T-helper 1 cell treated with Interleukin-12 subunit alpha and Interleukin-12 subunit beta and Interleukin-4 antibody, amounts not matched to agents 30 μg/mL and 1 μg/mL, for 36 hours (primary cell): Measurements from ENCODE around the gene DUSP3.
"Not testable (repeated sequence)": the region's sequence is repeated elsewhere in the genome, so short reads cannot be mapped to it uniquely, and the experiment has no call there.

Source experiments
- H3K27ac Mint-ChIP-seq: one replicate; pipeline ENCODE4 v1.8.0; 2021; ENCODE audit warnings: mild to moderate bottlenecking, mixed read lengths
- H3K27me3 Mint-ChIP-seq: one replicate; pipeline ENCODE4 v1.8.0; 2021; ENCODE audit warnings: low read depth, mixed read lengths
- H3K36me3 Mint-ChIP-seq: one replicate; pipeline ENCODE4 v1.8.0; 2021; ENCODE audit warnings: low read depth, mixed read lengths
- H3K4me1 Mint-ChIP-seq: one replicate; pipeline ENCODE4 v1.8.0; 2021; ENCODE audit warnings: low read depth, mixed read lengths
- H3K4me3 Mint-ChIP-seq: one replicate; pipeline ENCODE4 v1.8.0; 2021; ENCODE audit warnings: mild to moderate bottlenecking, moderate library complexity, mixed read lengths
- H3K9me3 Mint-ChIP-seq: one replicate; pipeline ENCODE4 v1.8.0; 2021; ENCODE audit warnings: mixed read lengths

DUSP3 gene

GRCh38 chr17:43812396-43813265 is 33.9 kb upstream of the DUSP3 start:
- H3K4me1 Mint-ChIP-seq = no peaks in the 10 kb centered on the region
- no peak overlapping the region for H3K27ac Mint-ChIP-seq
- H3K4me3 Mint-ChIP-seq = no peak overlapping the region
- H3K9me3 Mint-ChIP-seq = no peaks in the 10 kb centered on the region
- H3K27me3 Mint-ChIP-seq = peaks cover 10% of the 10 kb centered on the region
- no peaks in the 10 kb centered on the region for H3K36me3 Mint-ChIP-seq

- Mint-ChIP-seq H3K4me3 (no peak overlapping the region), H3K27me3 (peaks cover 10% of the 10 kb centered on the region), H3K36me3 (no peaks in the 10 kb centered on the region), H3K9me3 (no peaks in the 10 kb centered on the region), H3K4me1 (no peaks in the 10 kb centered on the region), H3K27ac (no peak overlapping the region)
Measured at GRCh38 chr17:43810823-43811222, 32.0 kb upstream of the DUSP3 start.

- Mint-ChIP-seq H3K4me1 (no peaks in the 10 kb centered on the region), H3K36me3 (no peaks in the 10 kb centered on the region), H3K9me3 (no peaks in the 10 kb centered on the region), H3K4me3 (no peak overlapping the region), H3K27me3 (peaks cover 11% of the 10 kb centered on the region), H3K27ac (no peak overlapping the region)
Measured at GRCh38 chr17:43810226-43810715, 31.5 kb upstream of the DUSP3 start.

- Mint-ChIP-seq H3K27ac (no peak overlapping the region), H3K4me3 (no peak overlapping the region), H3K27me3 (peaks cover 20% of the 10 kb centered on the region), H3K9me3 (no peaks in the 10 kb centered on the region), H3K36me3 (no peaks in the 10 kb centered on the region), H3K4me1 (no peaks in the 10 kb centered on the region)
Measured at GRCh38 chr17:43809121-43809520, 30.3 kb upstream of the DUSP3 start.

DNA sequence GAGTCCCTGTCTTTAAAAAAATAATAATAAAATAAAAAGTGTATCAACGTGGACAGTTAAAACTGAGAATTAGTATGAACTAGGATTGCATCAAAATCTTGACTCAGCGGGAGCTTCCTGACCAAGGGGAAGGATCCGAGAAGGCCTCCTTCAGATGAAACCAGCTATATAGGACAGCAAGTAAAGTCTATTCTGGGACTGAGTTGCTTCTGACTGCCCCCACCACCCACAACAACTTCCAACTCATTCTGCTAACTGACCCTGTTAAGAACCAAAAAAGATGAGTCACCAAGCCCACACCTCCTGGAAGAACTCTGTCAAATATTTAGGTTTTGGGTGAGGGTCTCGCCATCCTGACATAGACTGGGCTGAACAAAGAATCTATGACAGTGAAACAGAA is 29.3 kb upstream of the DUSP3 start:
- Mint-ChIP-seq H3K27me3 (peaks cover 30% of the 10 kb centered on the region), H3K9me3 (no peaks in the 10 kb centered on the region), H3K4me1 (no peaks in the 10 kb centered on the region), H3K36me3 (no peaks in the 10 kb centered on the region), H3K4me3 (no peak overlapping the region), H3K27ac (no peak overlapping the region)

DNA sequence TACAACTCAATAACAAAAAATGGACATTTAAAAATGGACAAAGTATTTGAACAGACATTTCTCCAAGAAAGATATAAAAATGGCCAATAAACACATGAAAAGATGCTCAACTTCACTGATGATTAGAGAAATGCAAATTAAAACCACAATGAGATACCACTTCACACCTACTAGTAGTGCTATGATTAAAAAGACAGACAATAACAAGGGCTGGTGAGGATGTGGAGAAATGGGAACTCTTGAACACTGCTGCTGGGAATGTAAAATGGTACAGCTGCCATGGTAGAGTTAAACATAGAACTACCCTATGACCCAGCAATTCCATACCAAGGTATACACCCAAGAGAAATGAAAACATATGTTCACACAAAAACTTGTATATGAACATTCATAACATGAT is 26.3 kb upstream of the DUSP3 start:
- no peak overlapping the region for H3K4me3 Mint-ChIP-seq

DNA sequence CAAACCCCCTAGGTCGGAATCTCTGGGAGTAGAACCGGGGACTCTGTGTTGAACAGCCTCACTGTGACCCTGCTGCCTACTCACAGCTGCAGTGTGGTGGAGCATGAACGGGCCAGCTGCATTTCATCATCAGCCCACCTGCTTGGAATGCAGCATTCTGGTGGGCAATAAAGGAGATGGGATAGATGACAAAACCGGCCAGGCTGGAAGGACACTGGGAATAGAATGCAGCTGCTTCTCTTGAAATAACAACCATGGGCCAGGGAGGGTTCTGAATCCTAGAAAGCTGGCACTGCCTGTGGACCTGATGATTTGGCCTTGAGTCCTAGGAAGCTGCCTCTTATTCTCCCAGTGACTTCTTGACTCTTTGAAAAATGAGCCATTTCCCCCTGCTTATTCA is 25.0 kb upstream of the DUSP3 start:
- peaks cover 35% of the 10 kb centered on the region for H3K27me3 Mint-ChIP-seq
- H3K4me3 Mint-ChIP-seq = no peak overlapping the region
- H3K36me3 Mint-ChIP-seq = no peaks in the 10 kb centered on the region
- no peaks in the 10 kb centered on the region for H3K9me3 Mint-ChIP-seq
- H3K4me1 Mint-ChIP-seq = no peaks in the 10 kb centered on the region
- no peak overlapping the region for H3K27ac Mint-ChIP-seq

More for the DNA sequence above, 26.3 kb upstream of the DUSP3 start:
- peaks cover 35% of the 10 kb centered on the region for H3K27me3 Mint-ChIP-seq
- no peak overlapping the region for H3K27ac Mint-ChIP-seq
- H3K4me1 Mint-ChIP-seq = no peaks in the 10 kb centered on the region
- H3K9me3 Mint-ChIP-seq = no peaks in the 10 kb centered on the region
- H3K36me3 Mint-ChIP-seq = no peaks in the 10 kb centered on the region

DNA sequence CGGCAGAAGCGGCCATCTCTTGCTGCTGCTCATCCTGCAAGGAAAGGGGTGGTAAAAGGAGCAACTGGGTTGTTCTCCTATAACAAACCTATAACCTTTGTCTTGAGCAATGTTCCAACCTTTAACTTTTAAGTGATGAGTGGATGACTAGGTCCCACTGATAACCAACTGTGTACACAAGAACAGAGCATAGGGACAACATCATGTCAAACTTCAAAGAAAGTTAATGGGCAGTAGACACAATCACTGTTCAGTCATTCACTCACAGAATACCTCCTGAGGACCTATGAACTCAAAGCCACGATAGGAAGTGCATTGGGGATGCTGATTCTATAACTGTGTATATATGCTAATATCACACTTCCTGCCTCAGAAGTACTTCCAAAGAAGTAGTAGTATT is 23.1 kb upstream of the DUSP3 start:
- Mint-ChIP-seq H3K27ac (no peak overlapping the region), H3K27me3 (peaks cover 35% of the 10 kb centered on the region), H3K36me3 (no peaks in the 10 kb centered on the region), H3K4me3 (no peak overlapping the region), H3K9me3 (no peaks in the 10 kb centered on the region), H3K4me1 (no peaks in the 10 kb centered on the region)

DNA sequence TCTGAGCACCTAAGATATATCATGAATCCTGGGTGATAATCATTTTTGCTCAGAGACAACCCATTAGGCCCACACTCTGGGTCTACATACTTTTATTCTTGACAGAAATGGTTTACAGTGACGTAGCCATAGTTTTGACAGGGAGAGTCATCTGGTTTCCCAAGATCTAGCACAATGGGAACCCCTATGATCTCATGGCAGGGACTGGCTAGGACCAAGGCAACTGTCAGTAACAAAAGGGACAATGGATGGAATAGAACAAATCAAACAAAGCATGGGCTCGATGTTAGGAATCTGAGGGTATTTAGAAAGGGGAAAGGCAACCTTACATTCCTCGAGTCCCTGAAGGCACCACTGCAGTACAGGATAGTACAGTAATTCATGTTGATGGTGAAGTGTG is 22.0 kb upstream of the DUSP3 start:
- Mint-ChIP-seq H3K27me3 (peaks cover 42% of the 10 kb centered on the region), H3K36me3 (no peaks in the 10 kb centered on the region), H3K27ac (no peak overlapping the region), H3K9me3 (no peaks in the 10 kb centered on the region), H3K4me3 (no peak overlapping the region), H3K4me1 (no peaks in the 10 kb centered on the region)

DNA sequence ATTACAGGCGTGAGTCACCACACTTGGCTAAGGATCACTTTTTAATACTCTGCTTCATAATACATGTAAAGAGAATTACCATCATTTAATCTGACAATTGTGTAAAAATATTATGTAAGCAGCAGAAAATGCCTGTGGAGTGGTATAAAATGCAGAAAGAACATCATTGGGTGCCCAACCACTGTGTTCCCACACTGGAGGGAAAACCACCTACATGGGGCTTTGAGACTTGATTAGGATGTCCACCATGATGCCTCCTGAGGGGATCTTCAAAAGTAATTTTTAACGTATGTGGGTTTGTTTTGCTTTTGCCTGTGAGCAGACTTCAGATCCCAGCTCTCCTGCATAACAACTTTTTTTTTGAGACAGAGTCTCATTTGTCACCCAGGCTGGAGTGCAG is 20.3 kb upstream of the DUSP3 start:
- H3K27me3 Mint-ChIP-seq = peaks cover 41% of the 10 kb centered on the region
- H3K4me3 Mint-ChIP-seq = no peak overlapping the region
- no peaks in the 10 kb centered on the region for H3K4me1 Mint-ChIP-seq
- no peaks in the 10 kb centered on the region for H3K9me3 Mint-ChIP-seq
- no peak overlapping the region for H3K27ac Mint-ChIP-seq
- H3K36me3 Mint-ChIP-seq = no peaks in the 10 kb centered on the region

GRCh38 chr17:43798024-43798423 is 19.2 kb upstream of the DUSP3 start:
- H3K4me3 Mint-ChIP-seq, H3K27ac Mint-ChIP-seq, H3K36me3 Mint-ChIP-seq, H3K9me3 Mint-ChIP-seq, H3K4me1 Mint-ChIP-seq: not testable (repeated sequence)
- H3K27me3 Mint-ChIP-seq = peaks cover 39% of the 10 kb centered on the region

GRCh38 chr17:43792668-43793067 is 13.9 kb upstream of the DUSP3 start:
- H3K9me3 Mint-ChIP-seq, H3K36me3 Mint-ChIP-seq: not testable (repeated sequence)

GRCh38 chr17:43791589-43791988 is 12.8 kb upstream of the DUSP3 start:
- peaks cover 45% of the 10 kb centered on the region for H3K27me3 Mint-ChIP-seq
- no peaks in the 10 kb centered on the region for H3K9me3 Mint-ChIP-seq
- no peak overlapping the region for H3K27ac Mint-ChIP-seq
- H3K4me3 Mint-ChIP-seq = no peak overlapping the region
- no peaks in the 10 kb centered on the region for H3K4me1 Mint-ChIP-seq
- H3K36me3 Mint-ChIP-seq = no peaks in the 10 kb centered on the region

More at GRCh38 chr17:43792668-43793067, 13.9 kb upstream of the DUSP3 start:
- not testable (repeated sequence) for H3K27ac Mint-ChIP-seq, H3K4me1 Mint-ChIP-seq, H3K4me3 Mint-ChIP-seq
- peaks cover 41% of the 10 kb centered on the region for H3K27me3 Mint-ChIP-seq

DNA sequence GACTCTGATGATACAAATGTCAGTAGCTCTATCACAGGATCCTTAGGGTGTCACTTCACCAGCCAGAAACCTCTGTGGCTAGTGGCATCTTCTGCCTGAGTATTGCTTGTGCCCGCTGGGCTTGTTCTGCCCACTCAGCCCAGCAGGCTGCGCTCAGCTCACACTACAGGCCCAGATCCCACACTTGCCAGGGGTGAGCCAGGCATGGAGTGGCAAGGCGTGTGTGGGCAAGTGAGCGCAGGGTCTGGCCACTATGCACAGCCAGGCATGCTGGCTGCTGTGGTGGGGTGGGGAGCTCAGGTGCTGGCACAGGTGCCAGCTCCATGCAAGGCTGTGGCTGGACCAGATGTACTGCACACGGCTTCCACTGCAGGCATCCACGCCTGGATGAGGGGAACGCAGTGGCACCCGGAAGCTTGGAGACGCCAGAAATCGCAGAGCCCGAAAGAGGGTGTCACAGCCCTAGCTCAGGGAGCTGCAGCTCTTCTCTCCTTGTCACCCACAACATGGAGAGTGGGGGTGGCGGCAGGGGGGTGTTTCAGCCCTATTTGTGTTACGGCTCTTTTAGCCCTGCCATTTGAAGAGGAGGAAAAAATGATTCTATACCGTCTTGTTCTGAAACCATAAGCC is 11.6 kb upstream of the DUSP3 start:
- H3K27ac Mint-ChIP-seq = no peak overlapping the region
- H3K36me3 Mint-ChIP-seq = no peaks in the 10 kb centered on the region
- no peaks in the 10 kb centered on the region for H3K9me3 Mint-ChIP-seq
- H3K4me3 Mint-ChIP-seq = no peak overlapping the region
- no peaks in the 10 kb centered on the region for H3K4me1 Mint-ChIP-seq
- peaks cover 41% of the 10 kb centered on the region for H3K27me3 Mint-ChIP-seq

GRCh38 chr17:43789482-43789881 is 10.7 kb upstream of the DUSP3 start:
- H3K36me3 Mint-ChIP-seq = no peaks in the 10 kb centered on the region
- no peak overlapping the region for H3K4me3 Mint-ChIP-seq
- H3K9me3 Mint-ChIP-seq = no peaks in the 10 kb centered on the region
- H3K27ac Mint-ChIP-seq = no peak overlapping the region
- no peaks in the 10 kb centered on the region for H3K4me1 Mint-ChIP-seq
- H3K27me3 Mint-ChIP-seq = peaks cover 41% of the 10 kb centered on the region
